Peyer's patch (tissue), 4 donors: ENCODE results near the gene SLC16A13.

Experiments
- CTCF ChIP-seq, 6 experiments: fragments of 450-650 bp in 4 of 6; fragments of 200-600 bp in 2 of 6; sonication (generic) in 1 of 6; IDR thresholded peaks; one replicate each; pipeline ENCODE4 v1.5.1; 2017 to 2019; ENCODE audit warnings: antibody characterized with exemption in 6 of 6, mild to moderate bottlenecking in 3 of 6, moderate library complexity in 1 of 6
- POLR2A ChIP-seq, 2 donors: fragments of 450-650 bp; IDR thresholded peaks; one replicate each; pipeline ENCODE4 v1.5.1; 2017; ENCODE audit warnings: antibody characterized with exemption in 2 of 2, mild to moderate bottlenecking in 2 of 2, moderate library complexity in 2 of 2

DNA sequence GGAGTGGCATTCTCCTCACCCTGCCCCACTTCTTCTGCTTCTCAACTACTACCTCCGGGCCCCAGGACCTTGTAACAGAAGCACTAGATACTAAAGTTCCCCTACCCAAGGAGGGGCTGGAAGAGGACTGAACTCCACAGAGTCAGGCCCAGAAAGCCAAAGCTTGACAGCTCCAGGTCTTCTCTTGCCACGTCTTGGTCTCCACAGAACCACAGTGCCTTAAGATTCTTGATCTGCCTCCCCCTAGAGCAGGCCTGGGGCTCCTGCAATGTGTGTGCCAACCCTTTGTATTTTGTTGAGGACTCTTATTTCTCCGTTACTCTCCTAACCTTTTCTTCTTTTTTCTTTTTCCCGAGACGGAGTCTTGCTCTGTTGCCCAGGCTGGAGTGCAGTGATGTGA lies 4.0 kb downstream of the SLC16A13 start:
- TF ChIP-seq CTCF (IDR thresholded peaks at IDR 0.05) (no peak), POLR2A (IDR thresholded peaks at IDR 0.05) (no peak)
